GM21390 (cell line): ENCODE data around the gene FADS1.
A peak's percentile ranks its signal among the peaks of the same experiment; 100 is the strongest.

Experiments
- ATAC-seq: cut with Tn5 transposase; IDR thresholded peaks from one replicate; pipeline ENCODE4 v1.9.1; 2021; ENCODE audit not compliant: unreplicated experiment

FADS1 gene

GRCh38 chr11:61846362-61847020 is 29.7 kb upstream of the FADS1 start:
- no peak for ATAC-seq

DNA sequence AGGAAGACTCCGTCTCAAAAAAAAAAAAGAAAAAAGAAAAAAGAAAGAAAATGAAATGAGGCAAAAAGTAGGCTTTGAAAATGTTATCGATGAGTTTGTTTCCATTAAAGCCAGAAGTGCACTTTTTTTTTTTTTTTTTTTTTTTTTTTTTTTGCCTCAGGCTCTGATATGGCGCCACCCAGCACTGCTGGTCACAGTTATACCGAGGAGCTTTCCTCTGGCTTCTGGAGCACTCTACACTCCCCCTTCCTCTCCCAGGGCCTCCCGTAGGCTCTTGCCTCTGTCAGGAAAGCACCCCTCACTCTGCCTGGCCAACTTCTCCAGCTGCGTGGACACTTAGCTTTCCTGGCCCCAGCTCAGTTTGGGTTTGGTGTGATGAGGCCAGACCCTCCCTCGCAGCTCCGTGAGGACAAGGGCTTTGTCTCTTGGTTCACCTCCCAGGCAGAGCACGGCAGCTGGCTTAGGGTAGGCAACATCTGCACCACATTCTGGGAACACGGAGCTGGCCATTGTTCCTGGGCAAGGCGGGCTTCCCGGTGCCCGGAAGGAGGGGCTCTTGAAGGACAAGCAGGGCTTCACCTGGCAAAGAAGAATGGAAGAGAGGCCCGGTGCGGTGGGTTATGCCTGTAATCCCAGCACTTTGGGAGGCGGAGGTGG is 28.2 kb upstream of the FADS1 start:
- ATAC-seq, result no peak

DNA sequence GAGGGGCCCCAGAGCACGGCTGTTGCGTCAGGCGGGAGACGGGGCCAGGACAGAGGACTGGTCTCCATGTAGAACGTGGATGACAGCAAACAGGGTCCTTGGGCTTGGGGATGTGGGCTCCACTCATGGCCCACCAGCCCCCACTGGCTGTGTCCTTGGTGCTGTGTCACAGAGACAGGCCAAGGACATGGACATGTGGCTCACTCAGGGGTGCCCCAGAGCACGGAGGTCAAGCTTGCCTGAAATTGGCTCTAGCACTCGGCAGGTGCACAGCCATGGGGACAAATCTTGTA is 25.7 kb upstream of the FADS1 start:
- no peak for ATAC-seq

- ATAC-seq, result no peak
Measured at GRCh38 chr11:61841636-61842527, 25.1 kb upstream of the FADS1 start.

DNA sequence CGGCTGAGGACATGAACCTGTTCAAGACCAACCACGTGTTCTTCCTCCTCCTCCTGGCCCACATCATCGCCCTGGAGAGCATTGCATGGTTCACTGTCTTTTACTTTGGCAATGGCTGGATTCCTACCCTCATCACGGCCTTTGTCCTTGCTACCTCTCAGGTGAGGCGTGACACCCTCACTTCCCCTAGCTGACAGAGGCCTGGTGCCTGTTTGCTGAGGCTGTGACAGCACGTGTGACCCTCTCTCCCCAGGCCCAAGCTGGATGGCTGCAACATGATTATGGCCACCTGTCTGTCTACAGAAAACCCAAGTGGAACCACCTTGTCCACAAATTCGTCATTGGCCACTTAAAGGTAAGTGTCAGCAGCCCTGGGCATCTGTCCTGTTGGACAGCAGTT is 23.6 kb upstream of the FADS1 start:
- no peak for ATAC-seq

DNA sequence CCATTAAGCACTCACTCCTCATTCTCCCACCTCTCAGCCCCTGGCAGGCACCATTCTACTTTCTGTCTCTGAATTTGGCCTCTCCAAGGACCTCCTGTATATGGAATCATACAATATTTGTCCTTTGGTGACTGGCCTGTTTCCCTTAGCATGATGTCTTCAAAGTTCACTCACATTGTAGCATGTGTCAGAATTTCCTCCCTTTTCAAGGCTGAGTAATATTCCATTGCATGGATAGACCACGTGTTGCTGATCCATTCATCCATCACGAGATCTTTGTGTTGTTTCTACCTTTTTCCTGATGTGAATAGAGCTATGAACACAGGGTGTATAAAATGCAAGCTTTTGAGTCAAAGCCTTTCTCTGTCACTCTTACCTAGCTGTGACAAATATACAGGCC is 22.9 kb upstream of the FADS1 start:
- ATAC-seq, result no peak

GRCh38 chr11:61838921-61839320 is 22.1 kb upstream of the FADS1 start:
- no peak for ATAC-seq

DNA sequence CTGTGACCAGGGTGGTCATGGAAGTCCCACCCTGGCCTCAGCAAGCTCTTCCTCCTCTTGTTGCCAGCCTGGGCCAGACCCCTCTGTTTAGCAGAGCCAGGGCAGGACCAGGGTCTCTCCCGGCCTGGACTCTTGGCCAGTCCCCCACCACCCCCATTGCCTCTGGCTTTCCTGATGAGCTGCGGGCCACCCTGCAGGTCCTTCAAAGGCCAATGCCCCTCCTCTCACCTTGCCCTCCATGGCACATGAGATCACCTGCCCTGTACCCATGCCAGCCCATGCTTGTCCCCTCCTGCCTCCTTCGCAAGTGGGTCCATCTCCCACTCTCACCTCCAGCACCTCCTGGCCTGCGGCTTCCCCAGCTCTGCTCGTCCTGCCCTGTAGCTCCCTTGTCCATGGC is 21.7 kb upstream of the FADS1 start:
- ATAC-seq, result no peak

DNA sequence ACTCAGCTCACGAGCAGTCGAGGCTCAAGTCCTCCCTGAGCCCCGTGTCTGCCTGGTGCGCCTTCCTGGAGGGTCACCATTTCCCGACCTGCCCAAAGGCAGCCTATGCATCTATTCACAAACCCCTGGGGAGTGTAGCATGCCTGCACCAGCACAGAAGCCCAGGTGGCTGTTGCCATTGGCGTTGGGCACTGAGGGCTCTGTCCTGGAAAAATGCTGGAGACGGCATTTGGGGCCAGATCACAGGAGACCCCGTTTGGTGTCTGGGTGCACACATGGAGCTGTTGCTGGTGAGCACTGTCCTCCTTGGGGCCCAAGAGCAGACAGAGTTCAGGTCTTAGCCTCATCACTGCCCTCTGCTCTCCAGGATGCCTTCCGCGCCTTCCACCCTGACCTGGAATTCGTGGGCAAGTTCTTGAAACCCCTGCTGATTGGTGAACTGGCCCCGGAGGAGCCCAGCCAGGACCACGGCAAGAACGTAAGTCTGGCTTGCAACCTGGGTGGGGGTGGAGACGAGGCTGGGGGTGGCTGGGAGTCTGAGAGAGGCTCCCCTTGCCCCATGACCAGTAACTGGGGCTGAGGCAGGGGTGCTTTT is 20.7 kb upstream of the FADS1 start:
- no peak for ATAC-seq

DNA sequence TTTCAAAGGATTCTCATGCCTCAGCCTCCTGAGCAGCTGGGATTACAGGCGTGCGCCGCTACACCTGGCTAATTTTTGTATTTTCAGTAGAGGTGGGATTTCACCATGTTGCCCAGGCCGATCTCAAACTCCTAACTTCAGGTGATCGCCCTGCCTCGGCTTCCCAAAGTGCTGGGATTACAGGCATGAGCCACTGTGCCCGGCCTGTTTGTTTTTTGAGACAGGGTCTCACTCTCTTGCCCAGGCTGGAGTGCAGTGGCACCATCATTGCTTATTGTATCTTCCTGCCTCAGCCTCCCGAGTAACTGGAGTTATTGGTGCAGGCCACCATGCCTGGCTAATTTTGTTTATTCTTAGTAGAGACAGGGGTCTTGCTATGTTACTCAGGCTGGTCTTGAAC is 19.4 kb upstream of the FADS1 start:
- ATAC-seq, result no peak

GRCh38 chr11:61834278-61835048 is 17.7 kb upstream of the FADS1 start:
- ATAC-seq, result peak; percentile 95

DNA sequence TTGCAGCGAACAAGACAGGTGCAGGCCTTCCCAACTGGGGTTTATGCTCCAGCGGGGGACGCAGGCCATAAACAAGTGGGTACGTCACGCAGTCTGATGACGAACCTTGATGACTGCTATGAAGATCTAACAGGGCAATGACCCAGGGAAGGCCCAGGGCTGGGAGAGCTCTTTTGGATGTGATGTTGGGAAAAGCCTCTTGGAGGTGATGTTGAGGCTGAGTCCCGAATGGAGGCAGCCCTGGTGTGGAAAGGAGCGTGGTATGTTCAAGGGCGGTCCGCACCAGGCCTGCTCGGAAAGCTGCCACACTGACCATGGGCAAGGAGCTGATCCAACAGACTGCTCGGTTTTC is 17.1 kb upstream of the FADS1 start:
- no peak for ATAC-seq

DNA sequence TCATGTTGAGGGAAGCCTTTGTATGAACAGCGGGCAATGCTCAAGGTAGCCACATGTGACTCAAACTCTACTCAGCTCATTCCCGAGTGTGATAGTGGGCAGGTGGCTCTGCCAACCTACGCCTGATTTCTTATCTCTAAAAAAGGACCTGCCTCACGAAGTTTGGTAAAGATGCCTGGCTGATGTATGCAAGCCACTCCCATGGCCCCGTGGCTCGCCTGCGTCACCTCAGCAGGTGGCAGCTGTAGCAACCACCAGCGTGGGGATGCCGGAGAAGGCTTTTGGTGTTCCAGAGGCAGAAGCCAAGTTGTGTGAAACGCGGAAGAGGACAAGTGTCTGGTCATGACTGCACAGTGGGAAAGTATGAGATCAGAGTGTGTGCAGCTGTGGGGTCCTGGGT is 16.7 kb upstream of the FADS1 start:
- no peak for ATAC-seq

- no peak for ATAC-seq
Measured at GRCh38 chr11:61832754-61833153, 16.0 kb upstream of the FADS1 start.

DNA sequence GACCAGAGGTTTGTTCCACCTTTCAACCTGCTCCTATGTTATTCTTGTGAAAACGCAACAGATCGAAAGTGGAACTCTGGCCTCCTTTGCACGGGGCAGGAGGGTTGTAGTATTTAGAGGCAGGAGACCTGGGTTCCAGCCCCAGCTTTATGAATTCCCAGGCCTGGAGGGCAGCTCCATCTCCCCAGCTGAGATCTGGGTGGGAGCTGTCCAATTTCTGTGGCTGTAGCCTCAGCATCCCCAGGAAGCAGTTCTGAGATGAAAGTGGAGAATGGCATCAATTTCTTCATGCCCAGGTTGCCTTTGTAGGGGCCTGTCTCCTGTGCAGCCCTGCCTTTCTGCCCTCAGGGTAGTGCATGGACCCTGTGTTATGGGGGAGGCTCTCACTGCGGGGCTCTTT is 15.4 kb upstream of the FADS1 start:
- ATAC-seq, result no peak

DNA sequence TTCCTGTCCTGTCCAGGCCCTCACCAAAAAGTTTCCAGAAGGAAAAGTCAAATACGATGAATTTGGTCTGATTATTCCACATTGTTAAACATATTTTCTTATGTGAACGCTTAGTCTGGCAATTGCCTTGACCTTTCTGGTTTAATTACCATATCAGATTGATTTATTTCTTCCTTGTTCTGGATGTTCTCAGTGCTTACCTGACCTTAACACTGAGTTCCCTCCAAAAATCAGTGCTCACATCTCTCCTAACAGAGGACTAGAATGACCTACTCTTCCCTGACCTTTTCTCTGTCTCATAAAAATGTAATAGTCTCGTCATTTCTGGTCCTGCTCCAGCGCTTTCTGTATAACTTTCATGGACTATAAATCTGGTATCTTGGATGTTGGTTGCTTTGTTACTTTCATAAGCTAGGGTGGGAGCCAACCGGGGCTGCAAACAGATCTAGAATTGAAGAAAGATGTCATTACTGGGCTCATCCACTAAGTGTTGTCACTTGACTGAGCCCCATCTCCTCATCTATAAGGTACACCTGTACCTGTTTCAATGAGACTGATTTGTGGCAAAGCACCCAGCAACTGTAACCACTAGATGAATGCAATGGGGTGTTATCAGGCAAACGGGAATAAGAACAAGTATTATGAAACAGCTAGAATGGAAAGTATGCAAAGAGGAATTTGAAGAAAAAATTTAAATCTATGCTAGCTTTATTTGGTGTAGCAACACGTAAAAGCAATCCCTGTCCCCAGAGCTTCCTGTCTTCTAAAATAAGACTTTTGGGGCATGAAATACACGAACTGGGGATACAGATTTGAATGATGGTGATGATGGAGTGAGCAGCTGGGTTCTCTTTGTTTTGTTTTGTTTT is 13.7 kb upstream of the FADS1 start:
- ATAC-seq, result no peak

- no peak for ATAC-seq
Measured at GRCh38 chr11:61829806-61830205, 13.0 kb upstream of the FADS1 start.

DNA sequence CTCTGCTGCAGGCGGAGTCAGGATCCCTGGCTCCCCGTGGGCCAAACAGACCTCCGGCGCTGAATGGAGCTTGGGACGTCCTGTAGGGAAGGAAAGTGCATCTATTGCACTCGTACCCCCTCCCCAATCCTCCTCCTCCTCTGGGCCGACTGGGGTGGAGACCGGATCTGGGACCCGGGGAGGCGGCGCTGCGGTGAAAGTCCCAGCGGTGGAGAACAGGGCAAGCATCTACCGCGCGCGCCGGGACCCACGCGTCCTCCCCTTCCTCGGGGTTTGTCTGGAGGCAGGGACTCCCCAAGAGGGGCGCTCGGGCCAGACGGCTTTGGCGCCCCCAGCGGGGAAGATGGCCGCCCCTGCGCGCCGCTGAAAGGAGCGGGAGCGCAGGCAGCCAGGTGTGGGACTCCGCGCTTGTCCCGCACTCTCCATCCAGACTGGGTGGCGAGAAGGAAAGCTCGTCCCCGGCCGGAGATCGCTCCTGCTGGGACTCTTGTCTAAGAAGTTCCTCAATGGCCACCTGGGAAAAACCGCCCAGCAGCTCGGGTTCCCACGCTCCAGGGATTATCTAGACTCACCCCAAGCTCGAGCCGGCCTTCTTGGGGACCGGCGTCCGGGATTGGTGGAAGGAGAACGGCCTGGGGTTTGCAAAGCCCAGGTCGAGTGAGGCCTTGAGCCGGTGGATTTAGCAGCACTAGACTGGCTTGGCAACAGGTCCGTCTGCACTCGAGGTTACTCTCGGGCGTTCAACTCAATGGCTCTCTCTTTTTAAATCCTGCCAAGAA is 12.0 kb upstream of the FADS1 start:
- ATAC-seq, result no peak

DNA sequence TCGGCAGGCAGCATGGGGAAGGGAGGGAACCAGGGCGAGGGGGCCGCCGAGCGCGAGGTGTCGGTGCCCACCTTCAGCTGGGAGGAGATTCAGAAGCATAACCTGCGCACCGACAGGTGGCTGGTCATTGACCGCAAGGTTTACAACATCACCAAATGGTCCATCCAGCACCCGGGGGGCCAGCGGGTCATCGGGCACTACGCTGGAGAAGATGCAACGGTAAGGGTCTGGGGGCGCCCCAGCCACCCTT is 11.5 kb upstream of the FADS1 start:
- ATAC-seq, result no peak
